Activated naive CD4-positive, alpha-beta T cell treated with anti-CD3 and anti-CD28 coated beads, Interleukin-2, amount 50 U/mL, for 24 hours (primary cell): ENCODE measurements around the gene HDAC7.

ENCODE experiments used
- H3K27ac Mint-ChIP-seq: one replicate; pipeline ENCODE4 v1.8.0; 2021; ENCODE audit warnings: mild to moderate bottlenecking, mixed read lengths
- H3K27me3 Mint-ChIP-seq: one replicate; pipeline ENCODE4 v1.8.0; 2021; ENCODE audit warnings: mixed read lengths
- H3K36me3 Mint-ChIP-seq: one replicate; pipeline ENCODE4 v1.8.0; 2021; ENCODE audit warnings: mixed read lengths
- H3K4me1 Mint-ChIP-seq: one replicate; pipeline ENCODE4 v1.8.0; 2021; ENCODE audit warnings: mixed read lengths
- H3K4me3 Mint-ChIP-seq: one replicate; pipeline ENCODE4 v1.8.0; 2021; ENCODE audit warnings: mild to moderate bottlenecking, mixed read lengths
- H3K9me3 Mint-ChIP-seq: one replicate; pipeline ENCODE4 v1.8.0; 2021; ENCODE audit warnings: mixed read lengths

HDAC7 gene

DNA sequence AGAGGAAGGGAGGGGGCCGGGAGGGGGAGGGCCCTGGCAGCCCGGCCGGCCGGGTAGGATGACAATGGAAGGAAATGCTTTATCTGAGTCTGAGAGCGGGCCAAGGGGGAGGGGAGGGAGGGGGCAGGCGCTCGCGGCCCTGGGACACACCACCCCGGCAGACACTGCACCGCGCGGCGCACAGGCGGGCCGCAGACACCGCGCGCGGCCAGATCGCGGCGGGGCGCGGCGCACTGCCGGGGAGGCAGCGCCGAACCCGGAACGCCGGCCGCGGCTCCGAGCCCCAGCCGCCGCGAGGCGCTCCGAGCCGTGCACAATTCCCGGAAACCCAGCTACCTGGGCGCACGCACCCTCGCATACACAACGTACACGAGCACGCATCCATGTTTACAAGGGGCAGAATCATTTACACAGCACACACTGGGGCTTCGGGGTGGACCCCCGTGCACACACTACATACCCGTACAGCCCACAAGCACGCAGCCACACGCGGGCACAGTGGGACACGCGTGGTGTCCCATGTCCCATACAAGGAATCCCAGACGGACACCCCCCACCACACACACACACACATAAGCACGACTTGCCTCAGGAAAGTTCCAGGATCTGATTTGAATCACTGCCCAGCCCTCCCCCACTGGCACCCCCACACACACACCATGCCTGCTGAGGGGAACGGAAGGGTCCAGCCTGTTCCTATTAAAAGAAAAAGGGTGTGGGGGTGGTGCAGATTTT is at the start of gene HDAC7:
Gene HDAC7, minus strand, starts transcription at position 8 of the 735 bp plus-strand sequence. CDS start 118 bp downstream, outside the sequence.
- H3K9me3 Mint-ChIP-seq, result no peaks in the 10 kb centered on the region
- peaks cover 78% of the 10 kb centered on the region for H3K4me1 Mint-ChIP-seq
- H3K36me3 Mint-ChIP-seq, result peaks cover under 1% of the 10 kb centered on the region
- H3K27ac Mint-ChIP-seq, result peak within 1 kb of the TSS; percentile 99
- peak within 1 kb of the TSS; percentile 96 for H3K4me3 Mint-ChIP-seq
- H3K27me3 Mint-ChIP-seq, result no peaks in the 10 kb centered on the region

DNA sequence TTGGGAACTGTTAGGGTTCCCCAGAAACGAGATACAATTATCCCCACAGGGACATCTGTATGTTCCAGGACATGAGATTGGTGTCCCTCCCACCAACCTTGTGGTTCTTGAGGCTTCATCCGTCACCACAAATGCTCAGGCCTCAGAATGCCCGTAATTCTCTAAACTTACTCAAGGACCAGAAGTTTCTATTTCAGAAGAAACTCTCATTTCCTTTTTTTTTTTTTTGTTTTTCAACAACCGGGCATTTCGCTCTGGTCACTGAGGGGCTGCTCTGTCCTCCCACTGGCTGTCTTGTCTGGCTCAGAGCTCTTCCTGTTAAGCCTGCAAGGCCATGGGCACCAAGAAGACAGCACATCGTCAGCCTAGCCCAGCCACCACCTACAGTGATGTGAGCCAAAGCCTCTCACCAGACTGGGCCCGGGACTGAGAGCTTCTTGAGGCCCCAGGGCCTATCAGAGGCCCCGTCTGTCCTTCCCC is 48.9 kb upstream of the HDAC7 start:
- Mint-ChIP-seq H3K4me1 (no peaks in the 10 kb centered on the region), H3K4me3 (no peak overlapping the region), H3K9me3 (no peaks in the 10 kb centered on the region), H3K36me3 (no peaks in the 10 kb centered on the region), H3K27ac (no peak overlapping the region), H3K27me3 (no peaks in the 10 kb centered on the region)

DNA sequence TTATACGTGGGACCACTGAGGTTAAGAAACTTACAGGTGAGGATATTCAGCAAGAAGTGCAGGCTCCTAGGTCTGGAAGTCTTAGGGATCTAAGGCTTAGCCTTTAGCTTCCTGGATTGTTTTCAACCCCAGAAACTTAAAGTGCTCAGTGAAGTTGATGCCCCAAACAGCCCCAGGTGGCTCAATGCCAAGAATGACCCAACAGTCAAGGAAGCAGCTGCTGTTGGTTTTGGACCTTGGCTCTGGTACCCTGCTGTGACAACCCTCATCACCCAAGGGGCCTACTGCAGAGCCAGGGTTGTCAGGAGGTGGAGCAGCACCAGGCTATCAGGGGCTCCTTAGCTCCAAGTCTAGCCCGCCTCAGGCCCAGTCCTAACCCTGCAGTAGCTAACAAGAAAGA is 48.3 kb upstream of the HDAC7 start:
- no peaks in the 10 kb centered on the region for H3K4me1 Mint-ChIP-seq
- no peaks in the 10 kb centered on the region for H3K27me3 Mint-ChIP-seq
- H3K27ac Mint-ChIP-seq, result no peak overlapping the region
- H3K36me3 Mint-ChIP-seq, result no peaks in the 10 kb centered on the region
- no peaks in the 10 kb centered on the region for H3K9me3 Mint-ChIP-seq
- H3K4me3 Mint-ChIP-seq, result no peak overlapping the region

DNA sequence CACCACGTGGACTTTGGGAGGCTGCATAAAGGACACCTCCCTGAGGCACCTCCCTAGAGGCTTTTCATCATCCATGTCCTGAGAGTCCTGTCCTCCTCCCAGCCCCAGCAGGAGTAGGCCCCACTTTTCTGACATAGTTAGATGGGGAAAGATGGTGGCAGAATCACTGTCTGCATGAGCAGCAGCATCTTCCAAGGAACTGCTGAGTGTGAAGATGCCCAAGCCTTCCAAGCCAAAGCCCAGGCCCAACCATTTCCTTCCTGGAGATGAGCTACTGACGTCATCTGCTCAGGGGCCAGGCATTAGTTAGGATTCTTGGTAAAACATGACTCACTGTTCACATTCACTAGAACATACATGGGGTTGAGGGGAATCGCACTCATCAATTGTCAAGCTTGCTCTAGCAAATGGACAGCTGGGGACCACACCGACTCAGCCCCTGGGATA is 47.8 kb upstream of the HDAC7 start:
- Mint-ChIP-seq H3K9me3 (no peaks in the 10 kb centered on the region), H3K36me3 (no peaks in the 10 kb centered on the region), H3K27me3 (no peaks in the 10 kb centered on the region), H3K4me3 (no peak overlapping the region), H3K27ac (no peak overlapping the region), H3K4me1 (no peaks in the 10 kb centered on the region)

DNA sequence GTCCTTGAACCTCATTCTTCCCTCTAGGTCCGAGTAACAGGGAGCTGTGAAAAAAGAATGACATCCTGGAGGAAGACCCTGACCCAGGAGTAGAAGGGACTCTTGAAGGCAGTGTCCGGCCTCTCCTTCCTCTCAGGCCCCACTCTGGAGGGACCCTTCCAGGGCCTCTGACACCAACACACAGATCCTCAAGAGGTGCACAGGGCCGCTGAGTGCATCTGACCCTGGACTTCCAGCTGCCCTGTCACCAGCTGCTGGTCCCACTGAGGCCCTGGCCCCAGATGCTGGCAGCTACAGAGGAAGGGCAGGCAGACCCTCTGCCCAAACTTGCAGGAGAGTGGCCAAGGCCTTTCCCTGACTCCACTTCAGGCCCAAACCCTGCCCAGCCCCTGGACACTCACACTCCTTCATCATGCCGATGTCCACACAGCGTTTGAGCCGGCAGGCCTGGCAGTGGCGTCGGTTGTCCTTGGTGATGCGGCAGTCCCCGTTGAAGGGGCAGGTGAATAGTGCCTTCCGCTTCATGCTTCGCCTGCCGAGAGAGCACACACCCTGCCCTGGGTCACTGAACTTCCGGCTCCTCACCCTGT is 45.0 kb upstream of the HDAC7 start:
- no peak overlapping the region for H3K4me3 Mint-ChIP-seq
- peaks cover 17% of the 10 kb centered on the region for H3K4me1 Mint-ChIP-seq
- H3K9me3 Mint-ChIP-seq, result no peaks in the 10 kb centered on the region
- H3K27me3 Mint-ChIP-seq, result no peaks in the 10 kb centered on the region
- no peaks in the 10 kb centered on the region for H3K36me3 Mint-ChIP-seq
- H3K27ac Mint-ChIP-seq, result no peak overlapping the region

DNA sequence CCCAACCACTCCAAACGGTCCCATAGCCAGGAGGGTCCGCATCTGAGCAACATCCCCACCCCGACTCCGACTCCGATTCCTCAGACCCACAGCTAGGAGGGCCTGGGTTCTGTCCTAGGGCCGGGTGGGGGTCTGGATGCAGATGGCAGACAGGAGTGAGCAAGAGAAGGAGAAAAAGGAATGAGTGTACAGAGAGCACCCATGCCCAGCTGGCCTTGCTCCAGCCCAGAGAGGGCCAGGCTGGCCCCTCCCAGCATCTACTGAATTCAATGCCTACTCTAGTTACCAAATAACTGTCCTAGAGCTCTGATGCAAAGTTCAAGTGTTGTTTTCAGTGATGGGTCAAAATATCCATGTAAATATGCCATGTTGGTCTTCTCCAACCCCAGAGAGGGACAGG is 44.3 kb upstream of the HDAC7 start:
- Mint-ChIP-seq H3K4me1 (peaks cover 24% of the 10 kb centered on the region), H3K36me3 (peaks cover 2% of the 10 kb centered on the region), H3K27me3 (no peaks in the 10 kb centered on the region), H3K9me3 (no peaks in the 10 kb centered on the region), H3K27ac (no peak overlapping the region), H3K4me3 (no peak overlapping the region)

DNA sequence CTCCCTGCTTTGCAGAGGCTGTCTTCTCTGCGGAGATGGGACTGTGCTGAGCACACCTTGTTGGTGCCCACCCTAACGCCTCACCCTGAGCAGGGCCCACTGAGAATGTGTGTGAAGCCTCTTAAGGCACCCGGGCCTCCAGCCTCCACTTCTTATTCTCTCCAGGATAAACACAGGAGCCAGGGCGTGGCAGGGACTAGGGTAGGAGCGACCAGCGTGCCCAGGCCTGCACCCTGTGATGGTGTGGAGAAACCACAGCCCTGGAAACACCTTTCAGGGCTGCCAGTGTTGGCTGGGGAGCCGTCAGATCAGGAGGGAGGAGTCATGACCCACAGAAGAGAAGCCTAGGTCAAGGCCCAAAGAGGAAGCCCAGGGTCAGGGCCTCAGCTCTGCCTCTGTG is 43.8 kb upstream of the HDAC7 start:
- Mint-ChIP-seq H3K36me3 (peaks cover 2% of the 10 kb centered on the region), H3K9me3 (no peaks in the 10 kb centered on the region), H3K4me1 (peaks cover 26% of the 10 kb centered on the region), H3K4me3 (no peak overlapping the region), H3K27ac (no peak overlapping the region), H3K27me3 (no peaks in the 10 kb centered on the region)

DNA sequence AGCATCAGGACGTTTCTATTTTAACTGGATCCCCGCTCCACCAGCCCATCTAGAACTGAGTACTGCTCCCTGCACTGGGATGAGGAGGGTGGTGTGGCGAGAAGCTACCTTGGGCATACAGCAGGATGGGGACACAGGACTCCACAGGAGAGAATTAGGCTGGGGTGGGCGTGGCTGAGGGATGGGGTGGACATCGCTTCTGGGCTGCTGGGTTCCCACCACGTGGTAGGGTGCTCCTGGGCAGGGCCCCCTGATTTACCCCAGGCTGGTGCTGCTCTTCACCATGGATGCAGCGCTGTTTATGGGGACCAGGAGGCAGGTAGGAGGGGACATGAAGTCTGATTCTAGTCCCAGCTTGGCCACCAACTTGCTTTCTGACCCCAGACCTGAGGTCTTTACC is 43.2 kb upstream of the HDAC7 start:
- no peaks in the 10 kb centered on the region for H3K27me3 Mint-ChIP-seq
- H3K36me3 Mint-ChIP-seq, result peaks cover 2% of the 10 kb centered on the region
- no peaks in the 10 kb centered on the region for H3K9me3 Mint-ChIP-seq
- no peak overlapping the region for H3K27ac Mint-ChIP-seq
- peaks cover 27% of the 10 kb centered on the region for H3K4me1 Mint-ChIP-seq
- H3K4me3 Mint-ChIP-seq, result no peak overlapping the region

DNA sequence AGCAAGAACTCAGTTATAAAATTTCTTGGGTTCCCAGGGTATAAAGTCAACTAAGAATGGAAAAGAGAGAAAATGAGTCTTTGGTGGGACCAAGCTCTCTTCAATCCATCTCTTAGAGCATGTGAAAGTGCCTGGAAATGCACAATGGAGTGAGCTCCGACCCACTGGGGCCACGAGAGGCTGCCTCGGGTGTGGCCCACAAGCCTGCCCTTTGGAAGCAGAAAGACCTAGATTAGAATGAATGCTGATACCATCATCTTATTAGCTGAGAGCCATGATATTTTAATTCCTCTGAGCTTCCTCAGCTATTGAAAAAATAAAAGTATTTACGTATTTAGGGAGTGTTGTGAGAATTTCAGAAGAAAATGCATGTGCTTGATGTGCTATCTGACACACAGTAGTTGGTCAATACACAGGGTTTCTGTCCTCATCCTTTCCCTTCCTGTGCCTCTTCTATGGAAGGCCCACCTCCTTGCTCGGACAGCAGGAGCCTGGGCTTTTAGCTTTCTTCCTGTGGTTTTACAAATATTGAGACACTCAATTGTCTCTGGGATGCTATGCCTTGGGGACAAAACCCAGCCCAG is 42.6 kb upstream of the HDAC7 start:
- no peak overlapping the region for H3K4me3 Mint-ChIP-seq
- H3K27ac Mint-ChIP-seq, result no peak overlapping the region
- H3K36me3 Mint-ChIP-seq, result peaks cover 2% of the 10 kb centered on the region
- H3K27me3 Mint-ChIP-seq, result no peaks in the 10 kb centered on the region
- no peaks in the 10 kb centered on the region for H3K9me3 Mint-ChIP-seq
- peaks cover 27% of the 10 kb centered on the region for H3K4me1 Mint-ChIP-seq

DNA sequence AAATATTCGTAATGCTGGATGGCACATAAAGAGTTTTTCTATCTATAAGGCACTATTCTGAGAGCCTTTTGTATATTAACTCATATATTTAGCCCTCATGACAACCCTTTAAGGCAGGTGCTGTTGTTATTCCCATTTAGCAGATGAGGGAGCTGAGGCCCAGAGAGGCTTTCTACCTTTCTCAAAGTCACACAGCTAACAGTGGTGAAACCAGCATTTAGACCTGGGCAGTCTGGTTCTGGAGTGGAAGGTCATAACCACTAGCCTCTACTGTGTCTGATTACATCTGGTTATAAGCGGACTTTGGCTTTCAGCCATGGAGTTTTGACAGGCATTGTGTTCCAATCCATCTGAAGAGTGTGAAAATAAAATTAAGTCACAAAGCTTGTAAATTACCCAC is 41.2 kb upstream of the HDAC7 start:
- peak overlapping the region; percentile 96 for H3K27ac Mint-ChIP-seq
- peaks cover 2% of the 10 kb centered on the region for H3K36me3 Mint-ChIP-seq
- H3K4me3 Mint-ChIP-seq, result peak overlapping the region; percentile 36
- H3K4me1 Mint-ChIP-seq, result peaks cover 27% of the 10 kb centered on the region
- H3K9me3 Mint-ChIP-seq, result no peaks in the 10 kb centered on the region
- H3K27me3 Mint-ChIP-seq, result no peaks in the 10 kb centered on the region

DNA sequence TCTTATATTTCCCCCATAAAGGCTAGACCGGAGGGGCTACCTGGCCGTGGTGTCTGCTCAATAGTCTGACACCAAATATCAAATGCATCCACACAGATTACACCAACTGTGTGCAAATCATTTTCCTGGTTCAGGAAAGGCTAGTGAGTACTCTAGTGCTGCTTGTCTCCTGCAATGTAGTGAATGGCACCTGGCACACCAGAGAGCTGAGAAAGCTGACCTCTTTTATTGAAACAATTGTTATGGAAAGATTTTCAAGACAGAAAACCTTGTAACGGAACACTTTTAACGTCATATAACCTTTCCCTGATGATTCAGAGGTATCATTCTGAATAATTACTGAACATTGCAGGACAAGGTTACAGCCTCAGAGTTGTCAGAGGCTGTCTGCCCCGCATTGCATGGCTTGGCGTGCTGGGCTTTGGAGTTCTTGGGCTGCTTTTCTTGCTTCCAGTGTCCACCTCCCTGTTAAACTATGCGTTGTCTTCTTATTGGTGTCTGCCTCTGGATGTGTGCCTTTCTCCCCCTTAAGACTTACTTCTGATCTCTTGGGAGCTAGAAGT is 40.7 kb upstream of the HDAC7 start:
- Mint-ChIP-seq H3K4me1 (peaks cover 27% of the 10 kb centered on the region), H3K9me3 (no peaks in the 10 kb centered on the region), H3K36me3 (peaks cover 2% of the 10 kb centered on the region), H3K27me3 (no peaks in the 10 kb centered on the region), H3K27ac (peak overlapping the region; percentile 96), H3K4me3 (peak overlapping the region; percentile 53)

DNA sequence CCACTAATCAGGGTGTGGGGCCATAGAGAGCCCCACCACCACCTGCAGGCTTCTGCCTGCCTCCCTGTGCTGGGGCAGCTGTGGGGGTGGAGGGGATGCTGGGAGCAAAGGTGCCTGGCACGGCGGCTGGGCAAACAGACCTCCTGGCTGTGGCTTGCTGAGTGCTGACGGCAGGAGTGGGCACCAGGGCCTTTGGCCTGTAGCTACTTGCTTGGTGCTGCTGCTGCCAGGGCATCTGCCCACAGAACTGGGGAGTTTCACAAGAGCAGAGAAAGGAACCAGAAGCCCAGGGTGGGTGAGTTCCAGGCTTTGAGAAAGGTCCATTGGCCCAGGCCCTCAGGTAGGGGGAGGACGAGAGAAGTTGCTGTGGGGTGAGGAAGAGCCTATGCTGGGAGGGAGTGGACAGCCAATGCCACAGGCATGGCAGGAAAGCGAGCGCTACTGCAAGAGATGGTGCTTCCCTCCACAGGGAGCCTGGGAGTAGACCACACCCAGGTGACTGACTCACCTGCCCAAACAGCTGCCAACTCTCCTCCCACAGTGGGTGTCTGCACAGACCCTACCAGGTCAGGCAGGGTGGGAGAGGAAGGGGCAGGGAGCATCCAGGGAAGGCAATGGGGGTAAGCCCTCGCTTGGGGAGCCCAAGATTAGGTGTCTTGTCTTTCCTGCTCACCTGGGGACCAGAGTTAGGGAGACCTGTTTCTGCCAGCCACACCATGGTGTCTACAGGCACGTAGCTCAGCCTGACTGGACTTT is 39.0 kb upstream of the HDAC7 start:
- Mint-ChIP-seq H3K36me3 (peaks cover 2% of the 10 kb centered on the region), H3K4me3 (no peak overlapping the region), H3K27me3 (no peaks in the 10 kb centered on the region), H3K9me3 (no peaks in the 10 kb centered on the region), H3K4me1 (peaks cover 27% of the 10 kb centered on the region), H3K27ac (peak overlapping the region; percentile 65)

DNA sequence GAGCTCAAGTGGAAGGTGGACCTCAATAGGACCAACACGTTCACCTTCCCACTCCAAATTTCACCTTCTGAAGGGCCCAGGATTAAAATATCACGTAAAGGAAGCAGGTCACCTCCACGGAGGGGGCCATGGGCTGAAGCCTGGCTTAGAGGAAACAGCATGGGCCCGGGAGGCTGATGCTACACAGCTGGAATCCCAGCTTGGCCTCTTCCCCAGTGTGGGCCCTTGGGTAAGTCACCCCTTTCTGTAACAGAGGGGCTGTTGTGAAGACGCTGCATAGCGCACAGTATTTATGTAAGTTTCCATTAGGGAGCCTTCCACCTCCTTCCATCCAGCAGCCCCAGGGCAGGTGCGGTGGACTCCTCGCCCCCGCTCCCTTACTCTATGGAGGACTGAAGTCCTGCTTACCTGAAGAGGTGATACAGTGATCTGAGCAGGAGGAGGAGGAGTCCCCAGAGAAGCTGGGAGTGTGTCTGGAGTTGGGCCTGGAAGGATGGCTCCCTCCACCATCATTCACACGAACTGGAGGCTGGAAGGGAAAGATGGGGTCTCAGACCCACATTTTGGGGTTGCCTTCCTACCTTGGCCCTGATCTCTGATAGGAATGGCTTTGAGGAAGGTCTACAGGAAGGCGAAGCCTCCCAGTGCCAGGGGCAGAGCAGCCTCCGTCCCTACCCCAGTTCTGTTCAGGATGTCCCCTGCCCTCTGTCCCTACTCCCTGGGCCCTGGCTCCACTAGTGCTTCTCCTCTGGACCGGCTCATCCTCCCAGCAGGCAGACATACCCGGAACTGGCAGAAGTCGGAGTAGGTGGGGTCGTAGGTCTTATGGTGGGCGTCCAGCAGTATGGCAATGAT is 37.2 kb upstream of the HDAC7 start:
- no peaks in the 10 kb centered on the region for H3K27me3 Mint-ChIP-seq
- H3K4me3 Mint-ChIP-seq, result no peak overlapping the region
- peaks cover 27% of the 10 kb centered on the region for H3K4me1 Mint-ChIP-seq
- H3K36me3 Mint-ChIP-seq, result peaks cover 2% of the 10 kb centered on the region
- H3K9me3 Mint-ChIP-seq, result no peaks in the 10 kb centered on the region
- H3K27ac Mint-ChIP-seq, result no peak overlapping the region

DNA sequence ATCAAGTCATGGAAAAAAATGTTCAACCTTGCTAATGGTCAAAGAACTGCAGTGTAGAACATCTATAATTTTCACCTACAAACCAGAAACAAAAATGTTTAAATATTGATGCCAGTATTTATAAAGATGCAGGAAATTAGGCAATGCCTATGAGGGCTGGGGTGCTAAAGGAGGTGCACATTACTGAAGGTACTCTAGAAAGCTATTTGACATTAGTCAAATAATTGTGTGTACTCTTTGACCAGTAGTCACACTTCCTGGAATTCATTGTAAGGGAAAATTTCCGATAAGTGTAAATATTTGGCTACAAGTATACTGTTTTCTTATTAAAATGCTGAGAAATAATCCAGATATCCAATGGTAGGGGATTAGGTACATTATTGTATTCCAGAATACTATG is 36.4 kb upstream of the HDAC7 start:
- no peaks in the 10 kb centered on the region for H3K27me3 Mint-ChIP-seq
- H3K4me3 Mint-ChIP-seq, result no peak overlapping the region
- no peaks in the 10 kb centered on the region for H3K9me3 Mint-ChIP-seq
- H3K4me1 Mint-ChIP-seq, result peaks cover 23% of the 10 kb centered on the region
- H3K36me3 Mint-ChIP-seq, result peaks cover 2% of the 10 kb centered on the region
- no peak overlapping the region for H3K27ac Mint-ChIP-seq

DNA sequence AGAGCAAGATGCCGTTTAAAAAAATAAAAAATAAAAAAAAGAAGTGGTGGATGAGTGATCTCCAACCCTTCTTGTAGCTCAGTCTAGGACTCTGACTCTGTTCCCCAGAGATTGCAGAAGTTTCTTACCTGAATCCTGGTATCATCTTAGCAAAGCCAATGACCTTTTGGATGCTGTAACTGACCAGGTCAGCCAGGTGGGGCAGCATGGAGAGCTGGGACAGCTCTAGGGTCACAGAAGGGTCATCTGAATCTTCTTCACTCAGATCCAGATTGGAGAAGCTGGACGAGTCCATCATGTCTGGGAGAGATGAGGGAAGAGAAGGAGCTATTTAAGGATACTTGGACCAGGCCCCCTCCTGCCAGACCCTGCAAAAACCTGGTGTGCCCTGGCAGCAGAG is 35.8 kb upstream of the HDAC7 start:
- H3K4me1 Mint-ChIP-seq, result peaks cover 18% of the 10 kb centered on the region
- no peak overlapping the region for H3K4me3 Mint-ChIP-seq
- H3K36me3 Mint-ChIP-seq, result peaks cover 2% of the 10 kb centered on the region
- no peak overlapping the region for H3K27ac Mint-ChIP-seq
- no peaks in the 10 kb centered on the region for H3K9me3 Mint-ChIP-seq
- H3K27me3 Mint-ChIP-seq, result no peaks in the 10 kb centered on the region
